Measurements from ENCODE around the gene TSPAN18.

TSPAN18 gene

GRCh38 chr11:44879432-44879831 is 152.7 kb downstream of the TSPAN18 start:
- no peaks in the 10 kb centered on the region for H3K9me2 ChIP-seq (ENCODE audit: low read depth, low read length)
- H3K9ac ChIP-seq (ENCODE audit: low read length): no peak overlapping the region
- H3K36me3 ChIP-seq (ENCODE audit: insufficient read depth, low read length): no peaks in the 10 kb centered on the region
- TF ChIP-seq EZH2 (IDR thresholded peaks at IDR 0.05; ENCODE audit: borderline replicate concordance, low read length): no peak
- TF ChIP-seq, protein P1, sequence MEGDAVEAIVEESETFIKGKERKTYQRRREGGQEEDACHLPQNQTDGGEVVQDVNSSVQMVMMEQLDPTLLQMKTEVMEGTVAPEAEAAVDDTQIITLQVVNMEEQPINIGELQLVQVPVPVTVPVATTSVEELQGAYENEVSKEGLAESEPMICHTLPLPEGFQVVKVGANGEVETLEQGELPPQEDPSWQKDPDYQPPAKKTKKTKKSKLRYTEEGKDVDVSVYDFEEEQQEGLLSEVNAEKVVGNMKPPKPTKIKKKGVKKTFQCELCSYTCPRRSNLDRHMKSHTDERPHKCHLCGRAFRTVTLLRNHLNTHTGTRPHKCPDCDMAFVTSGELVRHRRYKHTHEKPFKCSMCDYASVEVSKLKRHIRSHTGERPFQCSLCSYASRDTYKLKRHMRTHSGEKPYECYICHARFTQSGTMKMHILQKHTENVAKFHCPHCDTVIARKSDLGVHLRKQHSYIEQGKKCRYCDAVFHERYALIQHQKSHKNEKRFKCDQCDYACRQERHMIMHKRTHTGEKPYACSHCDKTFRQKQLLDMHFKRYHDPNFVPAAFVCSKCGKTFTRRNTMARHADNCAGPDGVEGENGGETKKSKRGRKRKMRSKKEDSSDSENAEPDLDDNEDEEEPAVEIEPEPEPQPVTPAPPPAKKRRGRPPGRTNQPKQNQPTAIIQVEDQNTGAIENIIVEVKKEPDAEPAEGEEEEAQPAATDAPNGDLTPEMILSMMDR (IDR thresholded peaks at IDR 0.05; ENCODE audit: low read length): no peak
- H3K27me3 ChIP-seq (ENCODE audit: insufficient read depth, low read length): peaks cover 8% of the 10 kb centered on the region; the same call in 1 of the 2 replicates
- no peaks in the 10 kb centered on the region for H3F3A ChIP-seq (ENCODE audit: insufficient read depth, low read length)
- no peaks in the 10 kb centered on the region for H3K9me3 ChIP-seq (ENCODE audit: low read length)
- no peak overlapping the region for H2AFZ ChIP-seq (ENCODE audit: low read length)
- H3K4me3 ChIP-seq (ENCODE audit: low read depth, low read length, poor library complexity, severe bottlenecking): no peak overlapping the region
- H4K20me1 ChIP-seq (ENCODE audit: insufficient read depth, low read length): no peaks in the 10 kb centered on the region
- no peak overlapping the region for H3K27ac ChIP-seq (ENCODE audit: low read depth, low read length, poor library complexity, severe bottlenecking)
- H3K79me2 ChIP-seq (ENCODE audit: insufficient read depth, low read length): no peaks in the 10 kb centered on the region
- no peak overlapping the region for H3K4me2 ChIP-seq (ENCODE audit: low read length)
- no peaks in the 10 kb centered on the region for H3K4me1 ChIP-seq (ENCODE audit: insufficient read depth, low read length, severe bottlenecking)

- H3K4me1 ChIP-seq (ENCODE audit: insufficient read depth, low read length, severe bottlenecking): no peaks in the 10 kb centered on the region
- no peak overlapping the region for H2AFZ ChIP-seq (ENCODE audit: low read length)
- no peaks in the 10 kb centered on the region for H3K9me2 ChIP-seq (ENCODE audit: low read depth, low read length)
- H3K79me2 ChIP-seq (ENCODE audit: insufficient read depth, low read length): no peaks in the 10 kb centered on the region
- no peaks in the 10 kb centered on the region for H4K20me1 ChIP-seq (ENCODE audit: insufficient read depth, low read length)
- no peak overlapping the region for H3K27ac ChIP-seq (ENCODE audit: low read depth, low read length, poor library complexity, severe bottlenecking)
- H3K36me3 ChIP-seq (ENCODE audit: insufficient read depth, low read length): no peaks in the 10 kb centered on the region
- H3K4me3 ChIP-seq (ENCODE audit: low read depth, low read length, poor library complexity, severe bottlenecking): no peak overlapping the region
- H3K9ac ChIP-seq (ENCODE audit: low read length): no peak overlapping the region
- no peaks in the 10 kb centered on the region for H3K9me3 ChIP-seq (ENCODE audit: low read length)
- no peak for TF ChIP-seq EZH2 (IDR thresholded peaks at IDR 0.05; ENCODE audit: borderline replicate concordance, low read length)
- TF ChIP-seq, protein P1 (IDR thresholded peaks at IDR 0.05; ENCODE audit: low read length): no peak
- peaks cover 8% of the 10 kb centered on the region; the same call in 1 of the 2 replicates for H3K27me3 ChIP-seq (ENCODE audit: insufficient read depth, low read length)
- no peaks in the 10 kb centered on the region for H3F3A ChIP-seq (ENCODE audit: insufficient read depth, low read length)
- H3K4me2 ChIP-seq (ENCODE audit: low read length): no peak overlapping the region
These were observed 153.7 kb downstream of the TSPAN18 start for GRCh38 chr11:44880511-44880910.

GRCh38 chr11:44880953-44881352 is 154.2 kb downstream of the TSPAN18 start:
- H3K27ac ChIP-seq (ENCODE audit: low read depth, low read length, poor library complexity, severe bottlenecking): no peak overlapping the region
- H3K4me1 ChIP-seq (ENCODE audit: insufficient read depth, low read length, severe bottlenecking): no peaks in the 10 kb centered on the region
- TF ChIP-seq EZH2 (IDR thresholded peaks at IDR 0.05; ENCODE audit: borderline replicate concordance, low read length): no peak
- TF ChIP-seq, protein P1 (IDR thresholded peaks at IDR 0.05; ENCODE audit: low read length): no peak
- no peaks in the 10 kb centered on the region for H3K36me3 ChIP-seq (ENCODE audit: insufficient read depth, low read length)
- no peaks in the 10 kb centered on the region for H4K20me1 ChIP-seq (ENCODE audit: insufficient read depth, low read length)
- H3F3A ChIP-seq (ENCODE audit: insufficient read depth, low read length): no peaks in the 10 kb centered on the region
- H3K9me3 ChIP-seq (ENCODE audit: low read length): no peaks in the 10 kb centered on the region
- H3K79me2 ChIP-seq (ENCODE audit: insufficient read depth, low read length): no peaks in the 10 kb centered on the region
- no peak overlapping the region for H2AFZ ChIP-seq (ENCODE audit: low read length)
- no peak overlapping the region for H3K9ac ChIP-seq (ENCODE audit: low read length)
- H3K4me2 ChIP-seq (ENCODE audit: low read length): no peak overlapping the region
- H3K4me3 ChIP-seq (ENCODE audit: low read depth, low read length, poor library complexity, severe bottlenecking): no peak overlapping the region
- peaks cover 6% of the 10 kb centered on the region; the same call in 1 of the 2 replicates for H3K27me3 ChIP-seq (ENCODE audit: insufficient read depth, low read length)
- no peaks in the 10 kb centered on the region for H3K9me2 ChIP-seq (ENCODE audit: low read depth, low read length)

All from OCI-LY1 (cell line).